Esophagus squamous epithelium (tissue), 5 donors: ENCODE measurements around the gene RACK1. TPM values are rescaled to one million over a fixed set of nuclear protein-coding genes. Genes with fewer than 3 reads are reported as not detected.

ENCODE experiments used
- DNase-seq: peaks from one replicate; lab custom pipeline; 2025; lab: John Stamatoyannopoulos, UW
- H3K27ac ChIP-seq, 4 donors: fragments of 200-600 bp; sonication (generic); one replicate each; pipeline ENCODE4 v1.5.1; 2016 to 2019; ENCODE audit warnings: mild to moderate bottlenecking in 1 of 4
- H3K27me3 ChIP-seq, 4 donors: fragments of 200-600 bp; sonication (generic); 1 replicate in 3 of 4; 2 replicates in 1 of 4; pipeline versions ENCODE4 v1.5.1 to v1.6.0; 2017 to 2021; ENCODE audit warnings: antibody characterized with exemption in 1 of 4
- H3K36me3 ChIP-seq, 3 donors: fragments of 200-600 bp; sonication (generic); one replicate each; pipeline ENCODE4 v1.5.1; 2016 to 2019
- H3K4me1 ChIP-seq, 3 donors: fragments of 200-600 bp; sonication (generic); one replicate each; pipeline ENCODE4 v1.5.1; 2017 to 2019
- H3K4me3 ChIP-seq, 4 donors: fragments of 200-600 bp; sonication (generic); 1 replicate in 3 of 4; 2 replicates in 1 of 4; pipeline ENCODE4 v1.5.1; 2016 to 2019; ENCODE audit warnings: mild to moderate bottlenecking in 2 of 4, moderate library complexity in 1 of 4
- H3K9me3 ChIP-seq, 3 donors: fragments of 200-600 bp; sonication (generic); one replicate each; pipeline ENCODE4 v1.5.1; 2016 to 2019
- CTCF ChIP-seq, 6 experiments: fragments of 450-650 bp in 4 of 6; fragments of 200-600 bp in 2 of 6; sonication (generic) in 2 of 6; IDR thresholded peaks; one replicate each; pipeline ENCODE4 v1.5.1; 2016 to 2019; ENCODE audit warnings: antibody characterized with exemption in 6 of 6, mild to moderate bottlenecking in 4 of 6, moderate library complexity in 4 of 6
- POLR2A ChIP-seq, 4 donors: fragments of 450-650 bp; IDR thresholded peaks; one replicate each; pipeline ENCODE4 v1.6.1; 2017; ENCODE audit warnings: antibody characterized with exemption in 4 of 4, mild to moderate bottlenecking in 4 of 4, moderate library complexity in 3 of 4
- WGBS, 2 donors: methylation state at CpG; one replicate each; pipeline ENCODE4 v1.1.5; 2018; 5-methylcytosine and 5-hydroxymethylcytosine counted together
- intact Hi-C: fragments of 100-400 bp; cut with DNase I; formaldehyde crosslinking; loops from one replicate; pipeline ENCODE4 v1.15.0; 2022
- small RNA-seq, 4 donors: library from RNA; depleted of rRNA; stranded (forward); fragments of <200 nt; gene quantifications; one replicate each; pipeline ENCODE3, GENCODE V24; 2016
- total RNA-seq, 4 donors: library from RNA; depleted of rRNA; stranded (reverse); fragments of >200 nt; gene quantifications; one replicate each; pipeline ENCODE4 v1.1.0, GENCODE V29; 2016
- donor health status: DM: yes; HTN: yes; CAD: no.

Gene RACK1
- total RNA-seq, 4 donors from 2014 or later = 1,705 to 2,735 (median 2,064) TPM

DNA sequence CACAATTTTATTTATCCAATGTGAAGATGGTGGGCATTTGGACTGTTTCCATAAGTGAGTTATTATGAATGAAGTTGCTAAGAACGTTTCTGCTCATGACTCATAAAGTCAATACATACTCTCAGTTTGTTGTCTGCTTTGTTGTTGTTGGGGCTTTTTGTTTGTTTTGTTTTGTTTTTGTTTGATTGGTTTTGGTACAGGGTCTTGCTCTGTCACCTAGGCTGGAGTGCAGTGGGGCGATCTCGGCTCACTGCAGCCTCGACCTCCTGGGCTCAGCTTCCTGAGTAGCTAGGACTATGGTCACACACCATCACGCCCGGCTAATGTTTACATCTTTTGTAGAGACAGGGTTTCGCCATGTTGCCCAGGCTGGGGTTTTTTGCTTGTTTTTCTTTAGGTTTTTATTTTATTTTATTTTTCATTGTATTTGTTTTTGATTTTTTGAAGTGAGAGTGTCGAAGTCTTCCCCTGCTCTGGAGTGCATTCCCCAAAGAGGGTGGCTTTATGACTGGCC lies 56.7 kb downstream of the RACK1 start:
- intact Hi-C loops = loop anchor here (10.0 kb wide), 1 partner anchor 78 kb away; the partner anchor contains the start of gene TRIM52
- Histone ChIP-seq H3K4me1 (peaks cover 5 to 71% (median 29%) of the 10 kb centered on the region in 3 donors), H3K27me3 (no peaks in the 10 kb centered on the region), H3K9me3 (no peaks in the 10 kb centered on the region), H3K4me3 (peak overlapping the region in 2 of 4 donors; percentile 79 to 84), H3K27ac (peak overlapping the region in 3 of 4 donors; percentile 90 to 93 (median 91)), H3K36me3 (no peaks in the 10 kb centered on the region)
- no peak for DNase-seq
- TF ChIP-seq CTCF (IDR thresholded peaks at IDR 0.05) (no peak), POLR2A (IDR thresholded peaks at IDR 0.05) (no peak)
- 34 to 37% methylated on average over 8 of the region's 8 CpGs for WGBS, 2 donors

Small RNAs within 50 kb of the gene (small RNA-seq; reads per million reads assigned to genes)
- gene MIR4638 (0 reads per million in 4 donors), gene SNORD95 (0 reads per million in 4 donors), gene SNORD96A (0 reads per million in 4 donors)

Other genes starting within 250 kb of the RACK1 start
- 10 to 100 TPM in 1 of 4 donors, 1 to 10 TPM in 2, under 1 TPM in 1; 0.75 to 27.7 (median 4.1) TPM for gene BTNL9, start 203.6 kb downstream of the RACK1 start, total RNA-seq
- not detected for gene OR2V1, start 112.7 kb downstream of the RACK1 start, total RNA-seq
- not detected for gene OR2V2, start 96.3 kb downstream of the RACK1 start, total RNA-seq
- 10 to 100 TPM; 44.8 to 80.6 (median 54.5) TPM for gene TRIM7, start 38.7 kb downstream of the RACK1 start, total RNA-seq
- 10 to 100 TPM; 12.0 to 22.1 (median 13.8) TPM for gene TRIM41, start 20.6 kb downstream of the RACK1 start, total RNA-seq
- gene TRIM52, start 17.2 kb upstream of the RACK1 start, total RNA-seq = 10 to 100 TPM in 1 of 4 donors, 1 to 10 TPM in 3; 2.0 to 11.1 (median 3.3) TPM
- under 1 TPM in 1 of 4 donors, not detected in 3; 0.40 TPM for gene OR4F3, start 123.4 kb upstream of the RACK1 start, total RNA-seq